ENCODE results near the gene SPATA33.
A peak's percentile ranks its signal among the peaks of the same experiment; 100 is the strongest.
"Not testable (repeated sequence)": the region's sequence is repeated elsewhere in the genome, so short reads cannot be mapped to it uniquely, and the experiment has no call there.

The SPATA33 gene

GRCh38 chr16:89678258-89678657 lies 20.6 kb downstream of the SPATA33 start:
- H3K4me3 ChIP-seq (ENCODE audit: low read length), result no peak overlapping the region
- TF ChIP-seq CTCF (IDR thresholded peaks at IDR 0.05; ENCODE audit: insufficient read depth, low read depth, low read length, missing control alignments), result no peak
- no peak for DNase-seq (ENCODE audit: low read depth)

GRCh38 chr16:89685916-89686315 lies 28.3 kb downstream of the SPATA33 start:
- no peak overlapping the region for H3K4me3 ChIP-seq (ENCODE audit: low read length)
- no peak for TF ChIP-seq CTCF (IDR thresholded peaks at IDR 0.05; ENCODE audit: insufficient read depth, low read depth, low read length, missing control alignments)
- DNase-seq (ENCODE audit: low read depth), result no peak

- TF ChIP-seq CTCF (IDR thresholded peaks at IDR 0.05; ENCODE audit: insufficient read depth, low read depth, low read length, missing control alignments), result no peak
- H3K4me3 ChIP-seq (ENCODE audit: low read length), result peak within 1 kb of the TSS; percentile 79
- DNase-seq (ENCODE audit: low read depth), result peak; percentile 84
These were observed 29.0 kb downstream of the SPATA33 start, which contains the start of gene CDK10 for GRCh38 chr16:89686520-89687091. Gene CDK10, plus strand, starts transcription at chr16:89686689. Its CDS starts 22 bp downstream, at chr16:89686711.

- TF ChIP-seq CTCF (IDR thresholded peaks at IDR 0.05; ENCODE audit: insufficient read depth, low read depth, low read length, missing control alignments), result no peak
- peak overlapping the region; percentile 79 for H3K4me3 ChIP-seq (ENCODE audit: low read length)
- DNase-seq (ENCODE audit: low read depth), result peak; percentile 47
These were observed 29.7 kb downstream of the SPATA33 start for GRCh38 chr16:89687092-89687940.

- no peak for DNase-seq (ENCODE audit: low read depth)
- TF ChIP-seq CTCF (IDR thresholded peaks at IDR 0.05; ENCODE audit: insufficient read depth, low read depth, low read length, missing control alignments), result no peak
- no peak overlapping the region for H3K4me3 ChIP-seq (ENCODE audit: low read length)
These were observed 30.8 kb downstream of the SPATA33 start for GRCh38 chr16:89688395-89688794.

- TF ChIP-seq CTCF (IDR thresholded peaks at IDR 0.05; ENCODE audit: insufficient read depth, low read depth, low read length, missing control alignments), result no peak
- H3K4me3 ChIP-seq (ENCODE audit: low read length), result no peak overlapping the region
- no peak for DNase-seq (ENCODE audit: low read depth)
These were observed 31.5 kb downstream of the SPATA33 start for GRCh38 chr16:89689142-89689541.

- DNase-seq (ENCODE audit: low read depth); H3K4me3 ChIP-seq (ENCODE audit: low read length): not testable (repeated sequence)
These were observed 32.0 kb downstream of the SPATA33 start for GRCh38 chr16:89689621-89690020.

Measured in epithelial cell of esophagus (primary cell).